ENCODE measurements around the gene KRTAP10-6.

DNA sequence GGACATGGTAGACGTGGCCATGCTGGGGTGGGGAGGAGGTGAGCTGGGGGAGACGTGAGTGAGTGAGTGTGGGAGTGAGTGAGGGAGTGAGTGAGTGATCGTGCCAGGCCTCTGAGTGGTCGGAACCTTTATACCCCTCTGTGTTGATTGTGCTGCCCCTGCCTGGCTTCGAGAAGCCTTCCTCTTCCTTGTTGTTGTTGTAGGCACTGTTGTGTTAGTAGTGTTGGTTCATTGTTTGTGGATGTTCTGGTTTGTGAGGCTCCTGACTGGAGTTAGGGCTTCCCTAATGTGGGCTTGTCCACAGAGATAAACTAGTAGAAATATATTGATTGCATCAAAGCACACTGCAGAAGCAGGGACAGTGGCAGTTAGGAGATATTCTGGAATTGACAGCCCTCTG, 33.6 kb downstream of the KRTAP10-6 start, which contains the start of gene KRTAP10-3:
- TF ChIP-seq, protein P1, sequence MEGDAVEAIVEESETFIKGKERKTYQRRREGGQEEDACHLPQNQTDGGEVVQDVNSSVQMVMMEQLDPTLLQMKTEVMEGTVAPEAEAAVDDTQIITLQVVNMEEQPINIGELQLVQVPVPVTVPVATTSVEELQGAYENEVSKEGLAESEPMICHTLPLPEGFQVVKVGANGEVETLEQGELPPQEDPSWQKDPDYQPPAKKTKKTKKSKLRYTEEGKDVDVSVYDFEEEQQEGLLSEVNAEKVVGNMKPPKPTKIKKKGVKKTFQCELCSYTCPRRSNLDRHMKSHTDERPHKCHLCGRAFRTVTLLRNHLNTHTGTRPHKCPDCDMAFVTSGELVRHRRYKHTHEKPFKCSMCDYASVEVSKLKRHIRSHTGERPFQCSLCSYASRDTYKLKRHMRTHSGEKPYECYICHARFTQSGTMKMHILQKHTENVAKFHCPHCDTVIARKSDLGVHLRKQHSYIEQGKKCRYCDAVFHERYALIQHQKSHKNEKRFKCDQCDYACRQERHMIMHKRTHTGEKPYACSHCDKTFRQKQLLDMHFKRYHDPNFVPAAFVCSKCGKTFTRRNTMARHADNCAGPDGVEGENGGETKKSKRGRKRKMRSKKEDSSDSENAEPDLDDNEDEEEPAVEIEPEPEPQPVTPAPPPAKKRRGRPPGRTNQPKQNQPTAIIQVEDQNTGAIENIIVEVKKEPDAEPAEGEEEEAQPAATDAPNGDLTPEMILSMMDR (IDR thresholded peaks at IDR 0.05): no peak
- no peak for TF ChIP-seq ZFX (IDR thresholded peaks at IDR 0.05; ENCODE audit: borderline replicate concordance)

All from 22Rv1 (cell line).